Measurements from ENCODE around the gene AURKB. TPM values are rescaled to one million over a fixed set of nuclear protein-coding genes. Genes with fewer than 3 reads are reported as not detected.

The AURKB gene
- total and polyA plus RNA-seq, 10 of the 15 experiments (the other 5 are each of a cell fraction or from before 2014, with no cell fraction given) = 52.7 to 209 (median 128) TPM

GRCh38 chr17:8221663-8222379 lies 11.4 kb upstream of the AURKB start (continued):
- peak; percentile 58 for TF ChIP-seq ZNF687 (IDR thresholded peaks at IDR 0.05)
- peak; percentile 17; the same call in 1 of the 2 replicates for TF ChIP-seq ZNF207 (IDR thresholded peaks at IDR 0.05; ENCODE audit: borderline replicate concordance)
- no peak for TF ChIP-seq CEBPB (IDR thresholded peaks at IDR 0.05; ENCODE audit: borderline replicate concordance in 1 of 2, low read depth in 2 of 2, low read length in 2 of 2)
- 0 out of 2 replicates have a peak, but pooled peaks have one; percentile 9 for TF ChIP-seq CREB1 (IDR thresholded peaks at IDR 0.05; ENCODE audit: low read depth)
- peak; percentile 19 for TF ChIP-seq NBN (IDR thresholded peaks at IDR 0.05)
- TF ChIP-seq EGR1 (IDR thresholded peaks at IDR 0.05; ENCODE audit: borderline replicate concordance in 1 of 2, low read depth in 2 of 2, low read length in 2 of 2) = 0 out of 3 replicates have a peak, but pooled peaks of 1 of the 2 experiments have one; percentile 21
- no peak for TF ChIP-seq HSF1 (IDR thresholded peaks at IDR 0.05; ENCODE audit: low read depth, low read length)
- TF ChIP-seq SPI1 (IDR thresholded peaks at IDR 0.05; ENCODE audit: borderline replicate concordance, insufficient read depth, low read depth, low read length) = peak; percentile 37; the same call in 1 of the 2 replicates
- peak; percentile 77; the same call in 1 of the 2 replicates for TF ChIP-seq STAT1 (conservative IDR thresholded peaks at IDR 0.05)
- peak; percentile 58; the same call in 1 of the 2 replicates for TF ChIP-seq GABPA (IDR thresholded peaks at IDR 0.05; ENCODE audit: low read depth)
- TF ChIP-seq PAX5 (IDR thresholded peaks at IDR 0.05; ENCODE audit: borderline replicate concordance, low read depth, low read length) = no peak
- TF ChIP-seq BHLHE40 (IDR thresholded peaks at IDR 0.05; ENCODE audit: borderline replicate concordance in 1 of 2, low read depth in 2 of 2, low read length in 1 of 2) = peak in 1 of 2 experiments; percentile 43; a peak in 1 of 4 replicates
- peak; percentile 43 for TF ChIP-seq RELB (IDR thresholded peaks at IDR 0.05; ENCODE audit: low read depth)
- peak; percentile 8; the same call in 1 of the 2 replicates for TF ChIP-seq NR2F1 (conservative IDR thresholded peaks at IDR 0.05)
- TF ChIP-seq ATF7 (IDR thresholded peaks at IDR 0.05; ENCODE audit: low read depth) = peak; percentile 50; the same call in 1 of the 2 replicates
- TF ChIP-seq RUNX3 (IDR thresholded peaks at IDR 0.05; ENCODE audit: low read length) = peak; percentile 80
- TF ChIP-seq TBL1XR1 (IDR thresholded peaks at IDR 0.05; ENCODE audit: low read depth, low read length) = peak; percentile 58; the same call in 1 of the 2 replicates
- peak; percentile 96 for TF ChIP-seq SREBF2 (IDR thresholded peaks at IDR 0.05; ENCODE audit: low read length)
- 0 out of 2 replicates have a peak, but pooled peaks have one; percentile 5 for TF ChIP-seq JUNB (IDR thresholded peaks at IDR 0.05)
- TF ChIP-seq BCL3 (IDR thresholded peaks at IDR 0.05; ENCODE audit: borderline replicate concordance, insufficient read depth, low read depth, low read length, poor library complexity, severe bottlenecking) = peak; percentile 3
- peak; percentile 98 for TF ChIP-seq TARDBP (IDR thresholded peaks at IDR 0.05; ENCODE audit: borderline replicate concordance)

Measured in GM12878 (cell line).